Spleen (tissue), 11 donors: ENCODE data around the gene FAM131C. TPM values are rescaled to one million over a fixed set of nuclear protein-coding genes. Genes with fewer than 3 reads are reported as not detected.

ENCODE experiments used
- DNase-seq: peaks from one replicate; pipeline ENCODE4 v3.0.0-alpha.2; 2020
- H3K27ac ChIP-seq, 8 donors: fragments of 200-600 bp; sonication (generic) in 7 of 8; 1 replicate in 4 of 8; 2 replicates in 4 of 8; pipeline versions ENCODE4 v1.5.0 to v1.8.0; 2016 to 2021; ENCODE audit warnings: inconsistent platforms in 4 of 8, mild to moderate bottlenecking in 4 of 8, moderate library complexity in 1 of 8
- H3K27me3 ChIP-seq, 7 donors: fragments of 200-600 bp; sonication (generic) in 6 of 7; replicated peaks in 1 of 7; 1 replicate in 4 of 7; 2 replicates in 3 of 7; pipeline versions ENCODE4 v1.5.0 to v1.8.0; 2016 to 2021; ENCODE audit warnings: inconsistent platforms in 3 of 7, mild to moderate bottlenecking in 1 of 7
- H3K36me3 ChIP-seq, 6 donors: fragments of 200-600 bp; sonication (generic) in 5 of 6; 1 replicate in 4 of 6; 2 replicates in 2 of 6; pipeline versions ENCODE4 v1.5.0 to v1.8.0; 2016 to 2021; ENCODE audit warnings: inconsistent platforms in 2 of 6
- H3K4me1 ChIP-seq, 6 donors: fragments of 200-600 bp; sonication (generic) in 5 of 6; 1 replicate in 3 of 6; 2 replicates in 3 of 6; pipeline versions ENCODE4 v1.5.0 to v1.8.0; 2016 to 2021; ENCODE audit warnings: inconsistent platforms in 3 of 6
- H3K4me3 ChIP-seq, 8 donors: fragments of 200-600 bp; sonication (generic) in 7 of 8; 1 replicate in 4 of 8; 2 replicates in 4 of 8; pipeline versions ENCODE4 v1.5.0 to v1.8.0; 2016 to 2021; ENCODE audit warnings: inconsistent platforms in 4 of 8, mild to moderate bottlenecking in 4 of 8, moderate library complexity in 2 of 8
- H3K9me3 ChIP-seq, 8 donors: fragments of 200-600 bp; sonication (generic) in 7 of 8; 1 replicate in 4 of 8; 2 replicates in 4 of 8; pipeline versions ENCODE4 v1.5.0 to v1.8.0; 2016 to 2021; ENCODE audit warnings: inconsistent platforms in 4 of 8
- CTCF ChIP-seq, 11 experiments: fragments of 200-600 bp in 7 of 11; fragments of 450-650 bp in 4 of 11; sonication (generic) in 4 of 11; IDR thresholded peaks in 8 of 11; conservative IDR thresholded peaks in 3 of 11; 1 replicate in 7 of 11; 2 replicates in 4 of 11; pipeline versions ENCODE4 v1.4.0 to v1.8.0; 2016 to 2021; ENCODE audit warnings: antibody characterized with exemption in 11 of 11, inconsistent platforms in 4 of 11, mild to moderate bottlenecking in 1 of 11
- POLR2A ChIP-seq, 3 donors: fragments of 450-650 bp; IDR thresholded peaks; one replicate each; pipeline ENCODE4 v1.5.1; 2017; ENCODE audit warnings: antibody characterized with exemption in 3 of 3, mild to moderate bottlenecking in 1 of 3
- POLR2AphosphoS5 ChIP-seq, 3 donors: sonication (generic); formaldehyde crosslinking; IDR thresholded peaks; one replicate each; pipeline ENCODE4 v1.5.1; 2017; ENCODE audit warnings: antibody characterized with exemption in 3 of 3
- WGBS, 5 donors: extraction: QIAGEN DNeasy Blood & Tissue Kit in 3 of 5; methylation state at CpG; one replicate each; pipeline versions ENCODE4 v1.1.5 to v1.1.7; 2013 to 2018; 5-methylcytosine and 5-hydroxymethylcytosine counted together
- intact Hi-C: fragments of 100-400 bp; cut with DNase I; formaldehyde crosslinking; loops from one replicate; pipeline ENCODE4 v1.15.0; 2023; ENCODE audit warnings: low total_unique reads
- polyA plus RNA-seq, 3 donors: library from polyadenylated mRNA; stranded (reverse); fragments of 200-250 nt; gene quantifications; one replicate each; pipeline ENCODE4 v1.2.1, GENCODE V29; 2013
- total RNA-seq, 7 donors: library from RNA; depleted of rRNA in 3 of 7; stranded (reverse); fragments of >200 nt in 3 of 7; fragmentation: NEBNext Ultra II Directional in 4 of 7; extraction: Animal tissue kit (Norgen Biotek cat#: 25700) in 4 of 7; gene quantifications; one replicate each; pipeline versions ENCODE4 v1.1.0 to v1.2.1, GENCODE V29; 2016 to 2021
- donor health status: healthy with polysubstance abuse.
- donor health status: DM: no; HTN: no; CAD: no; lungs with moderate emphysema.
- donor health status: DM: no; HTN: no; CAD: no.
- donor health status: Bipolar disorder and iron deficiency.
- donor health status: healthy.
- donor health status: DM: no; HTN: no; CAD: no.
- donor health status: DM: yes; HTN: yes; CAD: no.

The FAM131C gene
- total and polyA plus RNA-seq, 10 donors, result 0.11 to 0.47 TPM; not detected in 8

GRCh38 chr1:16117936-16118335 lies 44.5 kb upstream of the FAM131C start:
- no peak overlapping the region for H3K27ac ChIP-seq
- intact Hi-C loops, result no loop called here
- no peak for TF ChIP-seq POLR2AphosphoS5 (IDR thresholded peaks at IDR 0.05)
- TF ChIP-seq POLR2A (IDR thresholded peaks at IDR 0.05), result no peak
- no peak for TF ChIP-seq CTCF (IDR thresholded peaks at IDR 0.05 in 8 of 11, conservative IDR thresholded peaks at IDR 0.05 in 3 of 11)
- 89 to 99% (median 94%) methylated on average over 8 of the region's 8 CpGs for WGBS, 5 donors
- H3K4me1 ChIP-seq, result peaks cover 4 to 17% (median 8%) of the 10 kb centered on the region in 6 donors
- H3K27me3 ChIP-seq, result peaks cover 0 to 4% (median 0%) of the 10 kb centered on the region in 7 donors
- no peak for DNase-seq
- no peaks in the 10 kb centered on the region for H3K9me3 ChIP-seq
- no peaks in the 10 kb centered on the region for H3K36me3 ChIP-seq
- no peak overlapping the region for H3K4me3 ChIP-seq

- TF ChIP-seq CTCF (IDR thresholded peaks at IDR 0.05 in 8 of 11, conservative IDR thresholded peaks at IDR 0.05 in 3 of 11) (no peak), POLR2AphosphoS5 (IDR thresholded peaks at IDR 0.05) (no peak), POLR2A (IDR thresholded peaks at IDR 0.05) (no peak)
- WGBS, 5 donors, result 83 to 94% (median 88%) methylated on average over 6 of the region's 6 CpGs
- no peak for DNase-seq
- Histone ChIP-seq H3K4me1 (peaks cover 0 to 14% (median 6%) of the 10 kb centered on the region in 6 donors), H3K27me3 (peaks cover 0 to 9% (median 0%) of the 10 kb centered on the region in 7 donors), H3K27ac (no peak overlapping the region), H3K4me3 (no peak overlapping the region), H3K36me3 (no peaks in the 10 kb centered on the region), H3K9me3 (no peaks in the 10 kb centered on the region)
- intact Hi-C loops, result no loop called here
These were observed 43.9 kb upstream of the FAM131C start for GRCh38 chr1:16117369-16117768.

GRCh38 chr1:16116625-16117024 lies 43.2 kb upstream of the FAM131C start:
- Histone ChIP-seq H3K4me3 (no peak overlapping the region), H3K9me3 (no peaks in the 10 kb centered on the region), H3K27ac (no peak overlapping the region)

GRCh38 chr1:16116002-16116401 lies 42.6 kb upstream of the FAM131C start:
- no peak overlapping the region for H3K27ac ChIP-seq
- peak; percentile 23 for DNase-seq
- H3K36me3 ChIP-seq, result no peaks in the 10 kb centered on the region
- no peaks in the 10 kb centered on the region for H3K9me3 ChIP-seq
- H3K27me3 ChIP-seq, result peaks cover 0 to 15% (median 0%) of the 10 kb centered on the region in 7 donors
- intact Hi-C loops, result no loop called here
- peaks cover 0 to 11% (median 5%) of the 10 kb centered on the region in 6 donors for H3K4me1 ChIP-seq
- WGBS, 5 donors, result 79 to 92% (median 83%) methylated on average over 12 to 16 of the region's 16 CpGs
- TF ChIP-seq POLR2A (IDR thresholded peaks at IDR 0.05) (no peak), CTCF (IDR thresholded peaks at IDR 0.05 in 8 of 11, conservative IDR thresholded peaks at IDR 0.05 in 3 of 11) (no peak), POLR2AphosphoS5 (IDR thresholded peaks at IDR 0.05) (no peak)
- H3K4me3 ChIP-seq, result no peak overlapping the region

More at GRCh38 chr1:16116625-16117024, 43.2 kb upstream of the FAM131C start:
- TF ChIP-seq POLR2A (IDR thresholded peaks at IDR 0.05) (no peak), CTCF (IDR thresholded peaks at IDR 0.05 in 8 of 11, conservative IDR thresholded peaks at IDR 0.05 in 3 of 11) (no peak), POLR2AphosphoS5 (IDR thresholded peaks at IDR 0.05) (no peak)
- Histone ChIP-seq H3K27me3 (peaks cover 0 to 15% (median 0%) of the 10 kb centered on the region in 7 donors), H3K4me1 (peaks cover 0 to 11% (median 5%) of the 10 kb centered on the region in 6 donors), H3K36me3 (no peaks in the 10 kb centered on the region)
- 81 to 92% (median 88%) methylated on average over 8 of the region's 8 CpGs for whole genome bisulfite sequencing, 5 donors
- intact Hi-C loops, result no loop called here
- DNase-seq, result no peak
